SK-N-DZ (cell line): ENCODE results near the gene ZNF691.
A peak's percentile ranks its signal among the peaks of the same experiment; 100 is the strongest.
"Not testable (repeated sequence)": the region's sequence is repeated elsewhere in the genome, so short reads cannot be mapped to it uniquely, and the experiment has no call there.

Experiments used
- DNase-seq: peaks from one replicate; pipeline ENCODE4 v3.0.0-alpha.2; 2015; ENCODE audit warnings: low spot score

Gene ZNF691

DNA sequence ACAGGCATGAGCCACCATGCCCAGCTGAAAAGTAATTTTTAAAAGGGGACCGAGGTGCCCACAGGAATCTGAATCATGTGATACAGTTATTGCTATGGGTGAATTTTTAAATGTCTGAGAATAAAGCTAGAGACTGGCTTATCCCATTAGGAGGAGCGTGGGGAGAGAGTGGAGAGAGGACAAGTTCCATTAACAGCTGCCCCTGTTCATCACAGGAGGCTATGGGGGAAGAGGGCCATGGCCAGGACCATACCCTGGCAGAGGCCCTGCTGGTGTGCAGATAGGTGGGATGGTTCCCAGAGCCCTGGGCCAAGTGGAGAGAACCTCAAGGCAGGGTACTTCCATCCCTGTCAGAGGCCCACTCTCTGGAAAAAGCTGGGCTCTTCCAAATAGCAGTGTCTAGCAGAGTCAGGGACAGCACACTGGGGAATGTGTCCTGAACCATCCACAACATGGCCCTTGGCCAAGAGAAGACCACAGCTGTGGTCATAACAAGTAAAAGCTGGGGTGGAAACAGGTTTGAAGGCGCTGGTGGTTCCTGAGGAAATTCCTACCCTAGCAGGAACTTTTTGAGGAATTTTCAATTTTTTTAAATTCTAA, 13.7 kb upstream of the ZNF691 start:
- DNase-seq, result no peak

DNA sequence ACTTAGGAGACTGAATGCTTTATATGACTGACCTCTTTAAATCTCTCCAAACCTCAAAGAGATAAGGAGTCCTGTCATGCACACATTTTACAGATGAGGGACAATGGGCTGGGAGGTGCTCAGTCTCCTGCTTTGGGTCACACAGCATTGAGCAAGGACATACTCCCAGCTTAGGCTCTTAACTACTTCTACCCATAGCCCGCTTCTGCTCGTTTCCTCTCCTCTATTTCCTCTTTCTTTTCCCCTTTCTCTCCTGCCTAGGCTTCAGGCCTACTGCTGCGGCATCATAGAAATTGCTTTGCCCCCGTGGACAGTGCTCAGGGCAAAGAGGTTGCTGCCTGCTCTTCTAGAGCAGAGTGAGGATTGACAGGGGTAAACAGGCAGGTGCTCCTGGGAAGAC, 12.4 kb upstream of the ZNF691 start:
- no peak for DNase-seq

DNA sequence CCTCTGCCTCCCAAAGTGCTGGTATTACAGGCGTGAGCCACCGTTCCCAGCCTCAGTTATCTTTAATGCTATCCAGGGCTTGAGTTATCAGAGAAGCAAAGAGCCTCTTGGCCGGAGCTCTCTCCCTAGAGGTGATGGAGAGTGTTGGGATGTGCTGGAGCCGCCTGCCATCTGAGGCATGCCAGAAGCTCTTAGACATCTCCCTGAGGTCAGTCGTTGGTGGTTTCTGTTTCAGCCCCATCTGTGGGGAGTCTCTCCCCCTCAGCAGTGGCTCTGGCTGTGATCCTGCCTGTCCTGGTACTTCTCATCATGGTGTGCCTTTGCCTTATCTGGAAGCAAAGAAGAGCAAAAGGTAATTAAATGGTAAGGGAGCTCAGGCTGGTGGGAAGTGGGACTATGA, 11.6 kb upstream of the ZNF691 start:
- DNase-seq, result peak; percentile 51

DNA sequence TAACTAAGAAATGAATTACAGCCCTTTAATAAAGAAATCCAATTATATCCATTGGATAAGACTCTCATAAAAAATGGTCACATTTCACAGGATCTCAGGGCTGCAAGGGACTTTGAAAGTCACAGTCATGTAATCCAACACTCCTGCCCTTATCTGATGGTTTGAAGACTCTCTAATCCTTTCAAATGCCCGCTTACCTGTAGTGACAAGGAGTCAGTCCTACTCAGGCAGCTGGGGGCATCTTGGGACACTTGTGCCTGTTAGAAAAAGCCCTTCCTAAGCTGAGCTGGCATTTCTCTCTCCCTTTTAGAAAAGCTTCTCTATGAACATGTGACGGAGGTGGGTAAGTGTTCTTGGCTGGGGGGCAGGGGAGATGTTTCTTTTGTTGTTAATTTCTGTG, 11.0 kb upstream of the ZNF691 start:
- DNase-seq, result no peak

DNA sequence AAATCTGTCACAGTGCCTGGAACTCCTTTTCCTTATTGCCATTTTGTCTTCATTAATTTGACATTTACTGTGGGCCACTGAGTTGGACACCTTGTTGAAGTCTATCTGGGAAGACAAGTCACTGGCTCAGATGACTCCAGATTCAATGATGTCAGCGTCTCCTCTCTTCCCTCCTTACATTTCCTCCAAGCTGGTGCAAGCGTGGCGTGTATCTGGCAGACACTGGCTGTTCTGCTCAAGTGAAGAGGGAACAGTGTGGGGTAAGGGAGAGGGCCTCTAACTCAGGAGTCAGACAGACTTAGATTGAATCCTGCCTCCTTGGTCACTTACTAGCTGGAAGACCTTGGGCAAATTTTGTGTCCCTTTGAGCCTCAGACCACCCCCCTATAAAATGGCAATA, 8.7 kb upstream of the ZNF691 start:
- no peak for DNase-seq

DNA sequence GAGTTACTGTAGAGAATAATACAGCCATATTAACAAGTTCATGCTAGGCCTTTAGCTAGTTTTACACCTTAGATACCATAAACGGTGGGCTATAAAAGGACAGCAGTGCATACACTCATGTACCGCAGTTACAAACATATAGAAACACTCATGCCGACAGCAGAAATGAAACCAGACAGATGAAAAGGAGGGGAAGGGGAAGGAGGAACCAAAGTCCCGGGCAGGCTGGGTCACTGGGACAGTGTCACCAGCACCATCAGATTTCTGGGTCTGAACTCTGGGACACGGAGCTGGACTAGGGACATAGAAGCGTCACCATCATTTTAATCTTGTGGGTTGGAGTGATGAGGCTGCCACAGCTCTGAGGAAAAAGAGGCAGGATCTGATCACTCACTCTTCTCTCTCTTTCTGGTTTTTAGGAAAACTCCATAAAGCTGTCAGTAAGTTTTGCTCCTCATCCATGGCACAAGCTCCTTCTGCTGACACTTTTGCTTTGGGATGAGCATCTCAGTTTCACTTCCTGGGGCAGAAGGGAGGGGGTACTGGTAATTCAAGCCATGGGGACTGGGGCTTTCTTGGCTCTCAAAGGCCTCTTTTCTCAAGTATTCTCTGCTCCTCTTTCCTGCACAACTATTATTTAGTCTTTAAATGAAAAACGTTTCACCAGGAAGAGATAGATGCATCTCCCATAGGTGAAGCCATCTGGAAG, 7.8 kb upstream of the ZNF691 start:
- DNase-seq, result no peak

DNA sequence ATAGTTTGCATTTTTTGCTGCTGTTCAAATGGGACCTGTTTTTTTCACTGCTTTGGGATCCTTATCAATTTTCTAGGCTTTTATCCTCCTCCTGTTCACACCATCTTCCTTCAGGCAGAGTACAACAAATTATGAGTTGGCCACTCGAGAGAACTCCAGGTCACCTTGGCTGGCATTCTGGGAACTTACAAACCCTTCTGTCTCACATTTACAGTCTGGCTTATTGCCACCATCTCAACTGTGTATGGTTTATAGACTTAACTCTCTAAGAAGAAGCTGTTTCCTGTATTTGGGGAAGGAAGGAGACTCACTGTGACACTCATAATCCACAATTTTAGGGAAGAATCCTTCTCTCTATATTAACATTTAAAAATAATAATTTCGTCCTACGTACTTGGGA, 5.4 kb upstream of the ZNF691 start:
- no peak for DNase-seq

DNA sequence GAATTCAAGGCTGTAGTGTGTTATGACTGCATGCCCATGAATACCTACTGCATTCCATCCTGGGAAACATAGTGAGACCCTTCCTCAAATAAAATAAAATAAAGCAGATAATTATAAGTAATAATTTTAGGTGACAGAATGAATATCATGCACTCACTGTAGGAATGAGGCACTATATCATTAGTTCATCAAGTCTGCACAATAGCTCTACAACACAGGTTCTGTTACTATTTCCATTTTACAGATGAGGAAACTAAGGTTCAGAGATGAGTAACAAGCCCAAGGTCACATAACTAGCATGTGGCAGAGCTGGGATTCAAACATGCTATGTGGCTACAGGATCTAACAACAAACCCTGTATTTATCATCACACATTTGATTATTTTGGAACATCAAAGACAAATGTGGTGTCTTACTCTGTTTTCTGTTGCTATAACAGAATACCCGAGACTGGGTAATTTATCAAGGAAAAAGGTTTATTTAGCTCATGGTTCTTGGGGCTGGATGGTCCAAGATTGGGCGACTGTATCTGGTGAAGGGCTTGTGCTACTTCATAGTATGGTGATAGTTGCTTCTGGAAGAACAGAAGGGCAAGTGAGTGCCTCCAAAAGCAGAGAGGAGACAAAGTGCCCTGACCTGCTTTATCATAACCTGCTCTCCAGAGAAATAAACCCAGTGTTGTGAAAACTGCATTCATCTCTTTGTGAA, 4.8 kb upstream of the ZNF691 start:
- no peak for DNase-seq

DNA sequence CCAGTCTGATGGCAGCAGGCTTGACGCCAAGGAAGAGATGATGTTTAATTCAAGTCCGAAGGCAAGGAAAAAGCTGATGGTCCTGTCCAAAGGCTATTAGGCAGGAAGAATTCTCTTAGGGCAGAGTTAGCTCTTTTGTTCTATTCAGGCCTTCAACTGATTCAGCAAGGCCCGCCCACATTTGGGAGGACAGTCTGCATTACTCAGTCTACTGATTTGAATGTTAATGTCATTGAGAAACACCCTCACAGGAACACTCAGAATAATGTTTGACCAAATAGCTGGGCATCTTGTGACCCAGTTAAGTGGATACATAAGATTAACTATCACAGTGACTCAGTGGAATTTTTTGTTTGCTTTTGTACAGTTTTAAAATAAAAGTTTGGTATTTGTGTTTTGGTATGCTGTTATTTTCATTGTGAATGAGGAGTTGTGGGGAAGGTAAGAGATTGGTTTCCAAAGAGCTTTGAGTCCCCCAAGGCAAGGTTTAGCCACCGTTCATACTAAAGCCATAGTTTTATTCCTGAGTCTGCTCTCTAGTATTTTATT, 1.7 kb upstream of the ZNF691 start:
- no peak for DNase-seq

DNA sequence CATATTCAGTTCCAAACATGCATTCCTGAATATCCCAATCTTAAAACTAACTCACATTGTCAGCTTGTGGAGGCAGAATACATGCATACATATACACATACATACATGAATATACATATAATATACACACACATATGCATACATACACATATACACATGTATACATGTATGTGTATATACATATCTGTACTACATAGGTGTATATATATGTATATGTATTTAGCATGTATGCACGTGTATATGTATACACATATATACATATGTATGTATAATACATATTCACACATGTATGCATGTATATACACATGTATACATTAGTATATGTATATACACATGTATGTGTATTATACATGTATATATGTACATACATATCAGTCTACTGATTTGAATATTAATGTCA, 1.2 kb upstream of the ZNF691 start:
- no peak for DNase-seq

DNA sequence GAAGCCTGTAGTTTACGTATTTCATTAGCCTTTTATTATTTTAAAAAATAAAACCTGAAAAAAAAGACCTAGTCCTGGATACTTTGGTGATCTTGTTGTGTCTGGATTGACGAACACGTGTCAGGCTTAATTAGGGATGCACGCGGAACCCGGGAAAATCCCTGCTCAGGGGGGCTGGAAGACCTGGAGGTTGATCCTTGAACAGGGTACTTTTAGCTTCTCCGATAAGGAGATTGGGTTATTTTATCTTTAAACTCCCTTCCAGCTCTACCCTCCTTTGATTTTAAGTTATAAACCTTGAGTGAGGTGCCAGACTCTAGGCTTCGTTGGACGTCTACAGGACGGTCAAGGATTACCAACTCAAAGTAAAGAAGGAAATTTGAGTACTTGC, 552 bp upstream of the ZNF691 start:
- DNase-seq, result no peak

DNA sequence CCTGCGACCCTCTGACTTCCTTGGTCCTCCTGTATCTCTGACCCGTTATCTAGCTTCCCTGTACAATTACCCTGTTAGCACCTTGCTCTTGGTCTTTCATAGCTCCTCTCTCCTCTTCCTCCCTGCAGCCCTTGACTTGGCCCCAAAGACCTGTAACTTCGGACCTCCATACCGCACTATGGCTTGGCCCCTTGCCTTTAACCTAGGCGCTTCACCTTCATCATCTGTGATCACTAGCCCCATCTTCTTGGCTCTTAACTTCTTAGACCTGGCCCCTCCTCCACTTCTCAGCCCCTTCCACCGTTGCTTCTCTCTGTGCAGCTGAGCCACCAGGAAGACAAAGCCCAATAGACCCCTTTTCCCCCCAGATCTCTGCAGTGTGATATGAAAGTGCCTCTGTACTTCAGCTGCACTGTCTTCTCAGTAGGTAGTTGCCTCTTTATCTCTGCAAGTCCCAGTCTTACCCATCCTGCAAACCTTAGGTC, 740 bp downstream of the ZNF691 start:
- DNase-seq, result no peak

DNA sequence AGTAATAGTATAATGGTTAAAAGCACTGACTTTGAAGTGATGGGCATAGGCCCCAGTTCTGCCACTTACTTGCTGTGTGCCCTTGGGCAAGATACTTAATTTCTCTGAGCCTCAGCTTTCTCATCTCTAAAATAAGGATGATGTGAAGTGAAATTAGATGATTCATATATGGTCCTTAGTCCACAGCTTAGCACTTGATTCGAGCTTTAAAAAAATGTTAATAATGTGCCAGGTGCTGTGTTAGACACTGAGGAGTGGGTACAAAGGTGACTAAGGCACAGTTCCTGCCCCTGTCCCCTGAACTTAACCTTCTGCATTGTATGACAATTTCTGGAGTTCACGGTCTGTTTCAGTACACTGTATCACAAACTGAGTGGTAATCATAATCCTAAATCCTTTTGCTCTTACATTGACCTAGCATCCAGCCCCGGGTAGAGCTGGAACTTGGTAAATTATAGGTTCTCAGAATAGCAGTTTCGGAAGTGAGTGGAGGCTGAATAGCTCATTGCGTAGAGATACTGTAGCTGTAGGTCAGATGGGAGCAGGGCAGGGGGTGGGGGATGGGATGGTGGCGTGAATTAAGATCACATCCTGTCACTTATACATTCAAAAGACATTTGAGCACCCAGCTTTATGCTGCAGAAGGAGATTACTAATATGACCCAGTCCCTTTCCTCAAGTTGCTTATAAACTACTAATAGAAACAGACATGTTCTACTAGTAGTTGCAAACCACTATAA, 1.5 kb downstream of the ZNF691 start:
- no peak for DNase-seq

DNA sequence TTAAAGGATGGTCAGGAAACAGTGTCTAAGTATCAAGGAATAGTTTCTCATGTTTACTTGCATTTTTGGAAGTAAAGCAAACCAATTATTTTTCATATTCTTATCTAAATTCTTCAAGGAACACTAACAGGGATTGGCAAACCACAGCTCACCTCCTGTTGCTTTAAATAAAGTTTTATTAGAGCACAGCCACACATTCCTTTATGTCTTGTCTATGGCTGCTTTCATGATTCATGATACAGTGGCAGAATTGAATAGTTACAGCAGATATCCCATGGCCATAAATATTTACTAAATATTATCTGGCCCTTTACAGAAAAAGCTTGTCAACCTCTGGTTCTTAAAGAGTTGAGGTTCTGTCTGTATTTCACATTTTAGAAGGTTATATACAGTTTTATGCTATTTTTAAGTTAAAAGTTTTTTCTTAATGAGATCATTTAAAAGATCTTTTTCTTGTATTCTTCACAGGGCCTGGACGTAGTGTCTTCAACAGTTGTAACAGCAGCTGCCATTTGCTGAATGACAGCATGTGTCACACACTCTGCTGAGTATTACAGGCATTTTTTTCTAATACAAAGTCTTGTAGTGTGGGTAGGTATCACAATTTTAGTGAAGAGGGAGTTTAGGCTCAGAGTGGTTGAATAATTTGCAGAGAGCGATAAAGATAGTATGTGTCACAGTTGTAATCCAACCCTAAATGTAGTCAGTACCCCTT, 2.6 kb downstream of the ZNF691 start:
- no peak for DNase-seq

DNA sequence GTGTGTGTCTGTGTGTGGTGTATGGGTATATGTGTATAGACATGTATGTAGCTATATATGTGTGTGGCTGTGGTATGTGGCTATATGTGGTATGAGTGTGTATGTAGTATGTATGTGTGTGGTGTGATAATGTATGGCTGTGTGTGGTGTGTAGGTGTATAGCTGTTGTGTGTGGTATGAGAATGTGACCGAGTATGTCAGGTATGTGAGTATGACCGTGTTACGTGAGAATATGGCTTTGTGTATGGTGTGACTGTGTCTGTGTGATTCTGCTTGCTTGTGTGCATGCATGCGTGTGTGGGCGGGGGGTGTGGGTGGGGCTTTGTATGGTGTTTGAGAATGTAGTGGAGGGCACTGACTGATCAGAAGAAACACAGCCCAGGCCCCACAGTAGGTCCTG, 3.5 kb downstream of the ZNF691 start:
- DNase-seq, result no peak

DNA sequence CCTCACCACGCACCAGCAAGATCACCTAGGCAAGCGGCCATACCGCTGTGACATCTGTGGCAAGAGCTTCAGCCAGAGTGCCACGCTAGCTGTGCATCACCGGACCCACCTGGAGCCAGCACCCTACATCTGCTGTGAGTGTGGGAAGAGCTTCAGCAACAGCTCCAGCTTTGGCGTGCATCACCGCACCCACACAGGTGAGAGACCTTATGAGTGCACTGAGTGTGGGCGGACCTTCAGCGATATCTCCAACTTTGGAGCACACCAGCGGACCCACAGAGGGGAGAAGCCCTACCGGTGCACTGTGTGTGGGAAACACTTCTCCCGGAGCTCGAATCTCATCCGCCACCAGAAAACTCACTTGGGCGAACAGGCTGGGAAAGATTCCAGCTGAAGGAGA, 5.0 kb downstream of the ZNF691 start:
- DNase-seq, result no peak

DNA sequence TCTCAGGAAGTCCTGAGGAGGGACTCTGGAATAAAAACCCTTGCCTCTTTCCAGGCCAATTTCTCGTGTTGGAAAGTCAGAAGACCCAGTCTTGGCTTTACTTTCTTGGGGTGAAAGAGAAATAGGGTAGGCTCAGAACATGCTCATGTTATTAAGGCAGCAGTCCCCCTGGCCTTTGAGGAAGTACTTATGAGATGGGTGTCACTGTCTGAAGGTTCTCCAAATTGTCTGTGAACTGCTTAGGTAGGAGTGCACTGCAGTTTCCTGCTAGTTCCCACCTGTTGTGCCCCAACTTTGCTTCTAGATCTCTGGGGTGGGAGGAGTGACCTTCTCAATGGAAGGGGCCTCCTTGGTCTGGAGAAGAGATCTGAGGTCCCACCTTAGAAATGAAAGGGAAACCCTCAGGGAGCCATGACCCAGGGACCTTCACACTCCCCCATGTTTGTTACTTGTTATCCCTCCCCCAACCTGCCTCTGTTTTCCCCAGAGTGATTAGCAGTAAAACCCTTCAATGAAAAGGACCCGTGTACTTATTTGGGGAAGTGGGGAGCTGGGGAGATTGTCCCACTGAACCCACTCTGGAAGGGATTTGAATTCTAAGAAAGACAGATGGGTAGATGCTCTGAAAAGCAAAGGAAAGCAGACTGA, 5.7 kb downstream of the ZNF691 start:
- DNase-seq, result no peak

DNA sequence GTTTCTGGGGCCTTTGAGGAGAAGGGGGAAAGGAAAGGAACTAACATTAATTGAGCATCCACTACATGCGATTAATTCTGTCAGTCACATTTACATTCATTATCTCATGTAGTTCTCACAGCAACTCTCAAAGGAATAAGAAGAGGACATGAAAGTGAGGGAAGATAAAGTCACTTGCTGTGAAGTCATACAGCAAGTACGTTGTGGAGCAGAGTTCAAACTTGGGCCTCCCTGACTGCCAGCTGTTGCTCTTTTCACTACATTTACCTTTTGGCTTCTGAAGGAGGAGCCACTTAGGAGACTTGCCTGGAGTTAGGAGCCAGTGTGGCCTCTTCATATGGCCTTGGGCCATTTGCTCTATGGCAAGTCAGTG, 6.2 kb downstream of the ZNF691 start:
- no peak for DNase-seq

DNA sequence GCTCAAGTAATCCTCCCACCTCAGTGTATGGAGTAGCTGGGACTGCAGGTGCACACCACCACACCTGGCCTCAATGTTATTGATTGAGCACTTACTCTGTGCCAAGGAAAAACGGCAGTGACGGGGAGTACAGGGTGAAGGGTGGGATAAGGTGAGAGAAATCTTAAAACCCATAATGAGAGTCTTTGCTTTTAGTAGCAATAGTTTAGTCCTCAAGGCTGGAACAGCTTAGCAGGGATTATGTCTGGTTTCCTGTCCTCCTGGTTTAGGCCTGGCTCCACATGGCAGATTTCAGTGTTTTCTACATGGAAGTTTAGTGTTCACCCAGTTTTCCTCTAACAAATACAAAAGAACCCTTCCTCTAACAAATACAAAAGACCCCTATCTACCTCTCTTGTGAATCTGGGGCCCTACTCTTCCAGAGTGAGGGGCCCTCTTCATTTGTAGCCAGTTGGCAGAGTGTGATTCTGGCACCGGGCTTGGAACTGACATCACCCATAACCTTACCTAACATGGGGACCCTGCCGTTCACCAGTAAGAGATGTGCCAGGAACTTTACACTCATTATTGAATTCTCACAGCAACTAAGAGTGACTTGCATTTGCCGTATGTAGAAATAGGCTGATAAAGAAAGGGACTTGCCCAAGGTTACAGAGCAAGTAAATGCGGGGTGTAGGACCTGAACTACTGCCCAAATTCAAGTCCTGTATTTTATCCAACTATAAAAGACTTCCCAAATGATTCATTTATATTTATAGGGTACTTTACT, 6.9 kb downstream of the ZNF691 start:
- DNase-seq, result no peak

DNA sequence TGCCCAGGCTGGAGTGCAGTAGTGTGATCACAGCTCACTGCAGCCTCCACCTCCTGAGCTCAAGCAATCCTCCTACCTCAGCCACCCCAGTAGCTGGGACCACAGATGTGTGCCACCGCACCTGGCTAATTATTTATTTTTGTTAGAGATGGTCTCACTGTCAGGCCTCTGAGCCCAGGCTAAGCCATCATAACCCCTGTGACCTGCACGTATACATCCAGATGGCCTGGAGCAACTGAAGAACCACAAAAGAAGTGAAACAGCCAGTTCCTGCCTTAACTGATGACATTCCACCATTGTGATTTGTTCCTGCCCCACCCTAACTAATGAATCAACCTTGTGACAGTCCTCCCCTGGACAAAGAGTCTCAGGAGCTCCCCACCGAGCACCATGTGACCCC, 10.1 kb downstream of the ZNF691 start:
- DNase-seq, result not testable (repeated sequence)
